ENCODE data around the gene PTPN6.

DNA sequence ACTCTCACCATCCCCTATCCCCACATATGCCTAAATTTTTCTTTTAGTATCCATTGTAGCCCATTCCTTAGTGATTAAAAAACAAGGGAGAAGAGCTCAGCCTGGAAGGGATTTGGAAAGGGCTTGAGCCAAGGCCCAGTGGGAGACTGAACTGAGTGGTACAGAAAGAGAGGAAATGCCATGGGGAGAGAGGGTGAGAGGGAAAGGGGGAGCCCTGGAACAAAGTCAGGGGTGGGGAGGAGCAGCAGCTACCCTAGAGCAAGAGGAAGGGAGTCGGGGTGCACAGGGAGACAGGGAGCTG, 26.0 kb upstream of the PTPN6 start:
- TF ChIP-seq, protein P1, sequence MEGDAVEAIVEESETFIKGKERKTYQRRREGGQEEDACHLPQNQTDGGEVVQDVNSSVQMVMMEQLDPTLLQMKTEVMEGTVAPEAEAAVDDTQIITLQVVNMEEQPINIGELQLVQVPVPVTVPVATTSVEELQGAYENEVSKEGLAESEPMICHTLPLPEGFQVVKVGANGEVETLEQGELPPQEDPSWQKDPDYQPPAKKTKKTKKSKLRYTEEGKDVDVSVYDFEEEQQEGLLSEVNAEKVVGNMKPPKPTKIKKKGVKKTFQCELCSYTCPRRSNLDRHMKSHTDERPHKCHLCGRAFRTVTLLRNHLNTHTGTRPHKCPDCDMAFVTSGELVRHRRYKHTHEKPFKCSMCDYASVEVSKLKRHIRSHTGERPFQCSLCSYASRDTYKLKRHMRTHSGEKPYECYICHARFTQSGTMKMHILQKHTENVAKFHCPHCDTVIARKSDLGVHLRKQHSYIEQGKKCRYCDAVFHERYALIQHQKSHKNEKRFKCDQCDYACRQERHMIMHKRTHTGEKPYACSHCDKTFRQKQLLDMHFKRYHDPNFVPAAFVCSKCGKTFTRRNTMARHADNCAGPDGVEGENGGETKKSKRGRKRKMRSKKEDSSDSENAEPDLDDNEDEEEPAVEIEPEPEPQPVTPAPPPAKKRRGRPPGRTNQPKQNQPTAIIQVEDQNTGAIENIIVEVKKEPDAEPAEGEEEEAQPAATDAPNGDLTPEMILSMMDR (IDR thresholded peaks at IDR 0.05), result no peak
- TF ChIP-seq POLR2AphosphoS5 (IDR thresholded peaks at IDR 0.05), result no peak

All from suprapubic skin (tissue), 3 donors.